ENCODE data around the gene C11orf21.

C11orf21 gene

GRCh38 chr11:2307501-2308331 is 6.0 kb upstream of the C11orf21 start:
- DNase-seq: no peak

- DNase-seq: no peak
These were observed 5.3 kb upstream of the C11orf21 start for GRCh38 chr11:2306877-2307500.

GRCh38 chr11:2306452-2306823 is 4.7 kb upstream of the C11orf21 start:
- DNase-seq: no peak

GRCh38 chr11:2305788-2306451 is 4.2 kb upstream of the C11orf21 start:
- DNase-seq: no peak

GRCh38 chr11:2305140-2305778 is 3.5 kb upstream of the C11orf21 start:
- DNase-seq: peak; percentile 72 to 83 (median 78)

GRCh38 chr11:2304506-2305139 is 2.9 kb upstream of the C11orf21 start:
- DNase-seq: no peak

GRCh38 chr11:2303627-2304505 is 2.1 kb upstream of the C11orf21 start:
- no peak for DNase-seq

GRCh38 chr11:2302896-2303626 is 1.3 kb upstream of the C11orf21 start:
- DNase-seq: no peak

GRCh38 chr11:2302306-2302895 is 683 bp upstream of the C11orf21 start:
- no peak for DNase-seq

GRCh38 chr11:2300936-2301630 is 635 bp downstream of the C11orf21 start:
- DNase-seq: no peak

- DNase-seq: no peak
These were observed 1.3 kb downstream of the C11orf21 start for GRCh38 chr11:2300290-2300935.

- DNase-seq: no peak
These were observed 1.9 kb downstream of the C11orf21 start for GRCh38 chr11:2299773-2300172.

GRCh38 chr11:2298795-2299761 is 2.6 kb downstream of the C11orf21 start:
- DNase-seq: no peak

- no peak for DNase-seq
These were observed 3.5 kb downstream of the C11orf21 start for GRCh38 chr11:2298131-2298794.

GRCh38 chr11:2297623-2298030 is 4.1 kb downstream of the C11orf21 start:
- no peak for DNase-seq

- no peak for DNase-seq
These were observed 4.7 kb downstream of the C11orf21 start for GRCh38 chr11:2296913-2297622.

All from activated CD4-positive, CD25-positive, alpha-beta regulatory T cell (primary cell).